Naive thymus-derived CD4-positive, alpha-beta T cell (primary cell): ENCODE data around the gene SYT9. TPM values are rescaled to one million over a fixed set of nuclear protein-coding genes. Genes with fewer than 3 reads are reported as not detected.

Experiments
- ATAC-seq: fragments of 150-1000 bp; cut with Tn5 transposase; 2 replicates; pipeline ENCODE4 v1.10.0; 2021; ENCODE audit warnings: mild to moderate bottlenecking, moderate library complexity
- CTCF ChIA-PET: fragments of 350-600 bp; sonication (Branson Sonifier 250); formaldehyde crosslinking; loops from one replicate; lab custom pipeline; 2021; ENCODE audit warnings: antibody characterized with exemption; lab: Charles Lee
- POLR2A ChIA-PET: fragments of 350-600 bp; sonication (Branson Sonifier 250); formaldehyde crosslinking; loops from one replicate; lab custom pipeline; 2021; ENCODE audit warnings: antibody characterized with exemption, inconsistent platforms; lab: Charles Lee
- DNase-seq, 9 donors: peaks; one replicate each; pipeline versions ENCODE4 v3.0.0 to v3.0.0-alpha.2; 2020 to 2022; ENCODE audit warnings: mixed read lengths in 1 of 9
- H3K27ac ChIP-seq: one replicate; pipeline ENCODE4 v1.7.0; 2013; ENCODE audit warnings: mild to moderate bottlenecking, low read depth, low read length, moderate library complexity
- H3K27me3 ChIP-seq, 2 donors: one replicate each; pipeline ENCODE4 v1.7.0; 2013; ENCODE audit warnings: low read length in 2 of 2, mild to moderate bottlenecking in 2 of 2, moderate library complexity in 2 of 2; ENCODE audit not compliant: control insufficient read depth in 2 of 2, insufficient read depth in 2 of 2
- H3K36me3 ChIP-seq, 3 experiments: 1 replicate in 2 of 3; 2 replicates in 1 of 3; pipeline ENCODE4 v1.7.0; 2013; ENCODE audit warnings: low read length in 3 of 3, mild to moderate bottlenecking in 3 of 3, moderate library complexity in 1 of 3; ENCODE audit not compliant: insufficient read depth in 3 of 3, control insufficient read depth in 2 of 3
- H3K4me1 ChIP-seq, 2 donors: one replicate each; pipeline ENCODE4 v1.7.0; 2013; ENCODE audit warnings: low read length in 2 of 2, mild to moderate bottlenecking in 2 of 2, moderate library complexity in 1 of 2; ENCODE audit not compliant: control insufficient read depth in 2 of 2, insufficient read depth in 2 of 2
- H3K4me3 ChIP-seq: 2 replicates; pipeline ENCODE4 v1.7.0; 2013; ENCODE audit warnings: mild to moderate bottlenecking, low read length
- H3K9me3 ChIP-seq, 3 experiments: 1 replicate in 2 of 3; 2 replicates in 1 of 3; pipeline ENCODE4 v1.7.0; 2013; ENCODE audit warnings: low read length in 3 of 3; ENCODE audit not compliant: control insufficient read depth in 2 of 3
- H3K27ac Mint-ChIP-seq, 9 donors: one replicate each; pipeline ENCODE4 v1.8.0; 2020 to 2022; ENCODE audit warnings: mixed read lengths in 9 of 9, mild to moderate bottlenecking in 8 of 9, moderate library complexity in 5 of 9, inconsistent platforms in 2 of 9
- H3K27me3 Mint-ChIP-seq, 5 donors: one replicate each; pipeline ENCODE4 v1.8.0; 2021 to 2022; ENCODE audit warnings: mixed read lengths in 5 of 5, mild to moderate bottlenecking in 1 of 5
- H3K36me3 Mint-ChIP-seq, 5 donors: one replicate each; pipeline ENCODE4 v1.8.0; 2020 to 2022; ENCODE audit warnings: mixed read lengths in 5 of 5, mild to moderate bottlenecking in 3 of 5, inconsistent platforms in 1 of 5
- H3K4me1 Mint-ChIP-seq, 7 donors: one replicate each; pipeline ENCODE4 v1.8.0; 2020 to 2022; ENCODE audit warnings: mixed read lengths in 7 of 7, mild to moderate bottlenecking in 3 of 7, inconsistent platforms in 1 of 7
- H3K4me3 Mint-ChIP-seq, 10 donors: one replicate each; pipeline ENCODE4 v1.8.0; 2020 to 2022; ENCODE audit warnings: mild to moderate bottlenecking in 10 of 10, mixed read lengths in 10 of 10, moderate library complexity in 6 of 10, inconsistent platforms in 2 of 10
- H3K9me3 Mint-ChIP-seq, 11 donors: one replicate each; pipeline ENCODE4 v1.8.0; 2020 to 2022; ENCODE audit warnings: mixed read lengths in 11 of 11, mild to moderate bottlenecking in 4 of 11, inconsistent platforms in 1 of 11, moderate library complexity in 1 of 11
- intact Hi-C, 2 donors: fragments of 100-400 bp; cut with micrococcal nuclease; formaldehyde crosslinking; loops; one replicate each; pipeline ENCODE4 v1.15.1; 2023
- polyA plus RNA-seq, 2 donors: library from polyadenylated mRNA; unstranded; fragments of 300-500 nt; fragmentation: Illumina TruSeq; gene quantifications; one replicate each; pipeline ENCODE4 v1.2.3, GENCODE V29; 2021
- total RNA-seq, 6 experiments: library from RNA in 5 of 6; stranded (reverse) in 5 of 6; gene quantifications; 1 replicate in 5 of 6; 2 replicates in 1 of 6; pipeline ENCODE4 v1.2.3 and lab custom pipeline; 2021 to 2026

SYT9 gene
- total and polyA plus RNA-seq, 7 experiments from 2014 or later = 0.06 to 0.10 TPM; not detected in 5

- ATAC-seq (no peak), DNase-seq (no peak)
- no peak overlapping the region for H3K4me3 ChIP-seq
- H3K36me3 ChIP-seq = no peaks in the 10 kb centered on the region
- no peak overlapping the region for H3K27ac ChIP-seq
- Mint-ChIP-seq H3K27me3 (peaks cover 0 to 4% (median 3%) of the 10 kb centered on the region in 5 donors), H3K9me3 (peaks cover 0 to 1% (median 0%) of the 10 kb centered on the region in 11 donors), H3K36me3 (no peaks in the 10 kb centered on the region), H3K4me1 (no peaks in the 10 kb centered on the region), H3K27ac (no peak overlapping the region), H3K4me3 (no peak overlapping the region)
- no peaks in the 10 kb centered on the region for H3K27me3 ChIP-seq
- intact Hi-C loops = no loop called here
- ChIA-PET POLR2A (no interaction called here), CTCF (no interaction called here)
- no peaks in the 10 kb centered on the region for H3K4me1 ChIP-seq
- no peaks in the 10 kb centered on the region for H3K9me3 ChIP-seq
These were observed 17.1 kb downstream of the SYT9 start for GRCh38 chr11:7268758-7269157.

- ATAC-seq (no peak), DNase-seq (no peak)
- Histone ChIP-seq H3K9me3 (no peaks in the 10 kb centered on the region), H3K36me3 (no peaks in the 10 kb centered on the region), H3K27ac (no peak overlapping the region), H3K27me3 (no peaks in the 10 kb centered on the region), H3K4me3 (no peak overlapping the region), H3K4me1 (no peaks in the 10 kb centered on the region)
- no peaks in the 10 kb centered on the region for H3K36me3 Mint-ChIP-seq
- no peak overlapping the region for H3K27ac Mint-ChIP-seq
- ChIA-PET CTCF (no interaction called here), POLR2A (no interaction called here)
- H3K4me1 Mint-ChIP-seq = no peaks in the 10 kb centered on the region
- peaks cover 0 to 1% (median 0%) of the 10 kb centered on the region in 11 donors for H3K9me3 Mint-ChIP-seq
- peaks cover 0 to 15% (median 5%) of the 10 kb centered on the region in 5 donors for H3K27me3 Mint-ChIP-seq
- intact Hi-C loops = no loop called here
- no peak overlapping the region for H3K4me3 Mint-ChIP-seq
These were observed 18.6 kb downstream of the SYT9 start for GRCh38 chr11:7270233-7270865.

- H3K27me3 ChIP-seq = peaks cover 0 to 3% of the 10 kb centered on the region in 2 donors
- no peaks in the 10 kb centered on the region for H3K9me3 ChIP-seq
- intact Hi-C loops = no loop called here
- H3K4me1 ChIP-seq = no peaks in the 10 kb centered on the region
- H3K27ac Mint-ChIP-seq = no peak overlapping the region
- H3K27ac ChIP-seq = no peak overlapping the region
- no peaks in the 10 kb centered on the region for H3K4me1 Mint-ChIP-seq
- no peak for ATAC-seq
- H3K4me3 Mint-ChIP-seq = no peak overlapping the region
- no peak for DNase-seq
- peaks cover 0 to 32% (median 18%) of the 10 kb centered on the region in 5 donors for H3K27me3 Mint-ChIP-seq
- H3K36me3 Mint-ChIP-seq = no peaks in the 10 kb centered on the region
- no peak overlapping the region for H3K4me3 ChIP-seq
- no peaks in the 10 kb centered on the region for H3K36me3 ChIP-seq
- H3K9me3 Mint-ChIP-seq = peaks cover 0 to 1% (median 0%) of the 10 kb centered on the region in 11 donors
- CTCF ChIA-PET = no interaction called here
- POLR2A ChIA-PET = no interaction called here
These were observed 20.7 kb downstream of the SYT9 start for GRCh38 chr11:7272373-7272772.

- Mint-ChIP-seq H3K9me3 (peaks cover 0 to 1% (median 0%) of the 10 kb centered on the region in 11 donors), H3K36me3 (no peaks in the 10 kb centered on the region), H3K4me1 (no peaks in the 10 kb centered on the region), H3K27ac (no peak overlapping the region), H3K4me3 (no peak overlapping the region), H3K27me3 (peaks cover 1 to 47% (median 28%) of the 10 kb centered on the region in 5 donors)
- no peak overlapping the region for H3K4me3 ChIP-seq
- H3K4me1 ChIP-seq = no peaks in the 10 kb centered on the region
- DNase-seq (no peak), ATAC-seq (no peak)
- H3K27me3 ChIP-seq = peaks cover 3 to 8% of the 10 kb centered on the region in 2 donors
- ChIA-PET CTCF (no interaction called here), POLR2A (no interaction called here)
- no peak overlapping the region for H3K27ac ChIP-seq
- intact Hi-C loops = no loop called here
- no peaks in the 10 kb centered on the region for H3K9me3 ChIP-seq
- no peaks in the 10 kb centered on the region for H3K36me3 ChIP-seq
These were observed 23.4 kb downstream of the SYT9 start for GRCh38 chr11:7275133-7275532.

- ChIA-PET POLR2A (no interaction called here), CTCF (no interaction called here)
- no peaks in the 10 kb centered on the region for H3K36me3 ChIP-seq
- DNase-seq (no peak), ATAC-seq (no peak)
- Mint-ChIP-seq H3K27me3 (peaks cover 1 to 57% (median 28%) of the 10 kb centered on the region in 5 donors), H3K4me3 (no peak overlapping the region), H3K4me1 (no peaks in the 10 kb centered on the region), H3K27ac (no peak overlapping the region), H3K9me3 (peaks cover 0 to 1% (median 0%) of the 10 kb centered on the region in 11 donors), H3K36me3 (no peaks in the 10 kb centered on the region)
- no peaks in the 10 kb centered on the region for H3K4me1 ChIP-seq
- H3K27ac ChIP-seq = no peak overlapping the region
- intact Hi-C loops = no loop called here
- H3K9me3 ChIP-seq = no peaks in the 10 kb centered on the region
- H3K4me3 ChIP-seq = no peak overlapping the region
- H3K27me3 ChIP-seq = peaks cover 3 to 8% of the 10 kb centered on the region in 2 donors
These were observed 26.7 kb downstream of the SYT9 start for GRCh38 chr11:7278314-7278917.

GRCh38 chr11:7279676-7280075, 28.0 kb downstream of the SYT9 start:
- Mint-ChIP-seq H3K36me3 (no peaks in the 10 kb centered on the region), H3K27me3 (peaks cover 1 to 57% (median 28%) of the 10 kb centered on the region in 5 donors), H3K27ac (no peak overlapping the region), H3K4me1 (no peaks in the 10 kb centered on the region), H3K4me3 (no peak overlapping the region), H3K9me3 (peaks cover 0 to 1% (median 0%) of the 10 kb centered on the region in 11 donors)
- no peak for ATAC-seq
- CTCF ChIA-PET = interaction anchor here (0.6 kb wide), 1 partner anchor 320 kb away, joined by 4 read pairs; no protein-coding TSS in a partner anchor
- no peaks in the 10 kb centered on the region for H3K36me3 ChIP-seq
- intact Hi-C loops = no loop called here
- H3K9me3 ChIP-seq = no peaks in the 10 kb centered on the region
- H3K4me3 ChIP-seq = no peak overlapping the region
- POLR2A ChIA-PET = no interaction called here
- H3K27me3 ChIP-seq = peaks cover 3 to 8% of the 10 kb centered on the region in 2 donors
- H3K4me1 ChIP-seq = no peaks in the 10 kb centered on the region
- DNase-seq = no peak
- H3K27ac ChIP-seq = no peak overlapping the region

- H3K4me3 ChIP-seq = no peak overlapping the region
- no peaks in the 10 kb centered on the region for H3K4me1 Mint-ChIP-seq
- CTCF ChIA-PET = no interaction called here
- no peak overlapping the region for H3K4me3 Mint-ChIP-seq
- no peaks in the 10 kb centered on the region for H3K36me3 ChIP-seq
- no peak overlapping the region for H3K27ac Mint-ChIP-seq
- intact Hi-C loops = no loop called here
- H3K36me3 Mint-ChIP-seq = no peaks in the 10 kb centered on the region
- POLR2A ChIA-PET = no interaction called here
- H3K27me3 ChIP-seq = peaks cover 3 to 8% of the 10 kb centered on the region in 2 donors
- peaks cover 1 to 47% (median 21%) of the 10 kb centered on the region in 5 donors for H3K27me3 Mint-ChIP-seq
- H3K9me3 ChIP-seq = no peaks in the 10 kb centered on the region
- DNase-seq (no peak), ATAC-seq (no peak)
- peaks cover 0 to 12% (median 2%) of the 10 kb centered on the region in 11 donors for H3K9me3 Mint-ChIP-seq
- no peaks in the 10 kb centered on the region for H3K4me1 ChIP-seq
- H3K27ac ChIP-seq = no peak overlapping the region
These were observed 29.4 kb downstream of the SYT9 start for GRCh38 chr11:7281079-7281478.
